Gastroesophageal sphincter (tissue), 3 donors: ENCODE measurements around the gene MYO9A.

Experiments used
- CTCF ChIP-seq, 4 experiments: fragments of 200-600 bp in 2 of 4; fragments of 450-650 bp in 2 of 4; sonication (generic) in 1 of 4; IDR thresholded peaks; one replicate each; pipeline ENCODE4 v1.5.1; 2017 to 2019; ENCODE audit warnings: antibody characterized with exemption in 4 of 4, mild to moderate bottlenecking in 2 of 4, moderate library complexity in 2 of 4
- EP300 ChIP-seq: sonication (generic); formaldehyde crosslinking; IDR thresholded peaks from one replicate; pipeline ENCODE4 v1.6.1; 2017; ENCODE audit warnings: antibody characterized with exemption, mild to moderate bottlenecking
- POLR2A ChIP-seq, 2 donors: fragments of 450-650 bp; IDR thresholded peaks; one replicate each; pipeline ENCODE4 v1.6.1; 2017; ENCODE audit warnings: antibody characterized with exemption in 2 of 2, mild to moderate bottlenecking in 2 of 2, moderate library complexity in 1 of 2
- POLR2AphosphoS5 ChIP-seq: sonication (generic); formaldehyde crosslinking; IDR thresholded peaks from one replicate; pipeline ENCODE4 v1.6.1; 2017; ENCODE audit warnings: antibody characterized with exemption

- no peak for TF ChIP-seq POLR2A (IDR thresholded peaks at IDR 0.05)
- TF ChIP-seq CTCF (IDR thresholded peaks at IDR 0.05): no peak
- no peak for TF ChIP-seq EP300
- TF ChIP-seq POLR2AphosphoS5: no peak
Measured at GRCh38 chr15:71790081-71790480, 327.9 kb downstream of the MYO9A start.
